ENCODE measurements around the gene CAD. TPM values are rescaled to one million over a fixed set of nuclear protein-coding genes. Genes with fewer than 3 reads are reported as not detected.

The CAD gene
- total RNA-seq, 1 experiment from 2014 or later = 114 TPM

- Histone ChIP-seq H3K79me2 (ENCODE audit: insufficient read depth, low read length) (no peaks in the 10 kb centered on the region), H3K4me2 (ENCODE audit: low read length) (no peak overlapping the region), H4K20me1 (ENCODE audit: insufficient read depth) (no peaks in the 10 kb centered on the region), H2AFZ (ENCODE audit: low read depth, low read length, poor library complexity, severe bottlenecking) (no peak overlapping the region), H3K9ac (ENCODE audit: low read length) (no peak overlapping the region), H3K4me1 (ENCODE audit: control insufficient read depth in 1 of 2, insufficient read depth in 2 of 2, low read length in 2 of 2) (no peaks in the 10 kb centered on the region), H3K27me3 (ENCODE audit: insufficient read depth, low read length) (peaks cover 2% of the 10 kb centered on the region; the same call in 1 of the 2 replicates), H3K27ac (ENCODE audit: low read depth, low read length) (no peak overlapping the region), H3K9me2 (ENCODE audit: insufficient read depth) (no peaks in the 10 kb centered on the region), H3K4me3 (replicated peaks in 1 of 2; ENCODE audit: low read depth in 1 of 2, low read length in 2 of 2) (no peak overlapping the region), H3K9me3 (ENCODE audit: control insufficient read depth in 1 of 2, insufficient read depth in 1 of 2, low read depth in 1 of 2, low read length in 2 of 2) (no peaks in the 10 kb centered on the region), H3K36me3 (ENCODE audit: control insufficient read depth in 1 of 2, insufficient read depth in 2 of 2, low read length in 2 of 2) (no peaks in the 10 kb centered on the region)
- DNase-seq (ENCODE audit: low read depth, low spot score) (no peak), ATAC-seq (no peak)
- no TSS peak for BruUV-seq (replicated peaks)
- intact Hi-C loops (cut with micrococcal nuclease) = no loop called here
- CTCF ChIA-PET = no interaction called here
- POLR2A ChIA-PET = no interaction called here
- TF ChIP-seq ZNF274 (IDR thresholded peaks at IDR 0.05; ENCODE audit: low read depth, low read length) = no peak
- no peak for TF ChIP-seq CEBPB (IDR thresholded peaks at IDR 0.05; ENCODE audit: low read depth)
- RAD21 ChIA-PET (ENCODE audit: low non-redundant PET in 1 of 2, low total read pairs in 2 of 2, uncharacterized antibody in 2 of 2, unreplicated experiment in 2 of 2) = no interaction called here
These were observed 33.1 kb upstream of the CAD start for GRCh38 chr2:27184115-27184514.

- ChIA-PET RAD21 (ENCODE audit: low non-redundant PET in 1 of 2, low total read pairs in 2 of 2, uncharacterized antibody in 2 of 2, unreplicated experiment in 2 of 2) (no interaction called here), CTCF (interaction anchor here (0.7 kb wide), 1 partner anchor 94 kb away, joined by 3 read pairs; no protein-coding TSS in a partner anchor), POLR2A (no interaction called here)
- H4K20me1 ChIP-seq (ENCODE audit: insufficient read depth) = no peaks in the 10 kb centered on the region
- no peak overlapping the region for H3K4me2 ChIP-seq (ENCODE audit: low read length)
- DNase-seq (ENCODE audit: low read depth, low spot score) (no peak), ATAC-seq (no peak)
- H3K27ac ChIP-seq (ENCODE audit: low read depth, low read length) = no peak overlapping the region
- no peak overlapping the region for H3K4me3 ChIP-seq (replicated peaks in 1 of 2; ENCODE audit: low read depth in 1 of 2, low read length in 2 of 2)
- intact Hi-C loops (cut with micrococcal nuclease) = no loop called here
- no peak overlapping the region for H2AFZ ChIP-seq (ENCODE audit: low read depth, low read length, poor library complexity, severe bottlenecking)
- H3K9me2 ChIP-seq (ENCODE audit: insufficient read depth) = no peaks in the 10 kb centered on the region
- no peaks in the 10 kb centered on the region for H3K27me3 ChIP-seq (ENCODE audit: insufficient read depth, low read length)
- no peak overlapping the region for H3K9ac ChIP-seq (ENCODE audit: low read length)
- no peaks in the 10 kb centered on the region for H3K36me3 ChIP-seq (ENCODE audit: control insufficient read depth in 1 of 2, insufficient read depth in 2 of 2, low read length in 2 of 2)
- no peaks in the 10 kb centered on the region for H3K79me2 ChIP-seq (ENCODE audit: insufficient read depth, low read length)
- no peaks in the 10 kb centered on the region for H3K4me1 ChIP-seq (ENCODE audit: control insufficient read depth in 1 of 2, insufficient read depth in 2 of 2, low read length in 2 of 2)
- no peaks in the 10 kb centered on the region for H3K9me3 ChIP-seq (ENCODE audit: control insufficient read depth in 1 of 2, insufficient read depth in 1 of 2, low read depth in 1 of 2, low read length in 2 of 2)
- no TSS peak for BruUV-seq (replicated peaks)
- TF ChIP-seq ZBTB33 (IDR thresholded peaks at IDR 0.05; ENCODE audit: extremely low read depth, insufficient replicate concordance, low read length) (no peak), JUND (IDR thresholded peaks at IDR 0.05) (no peak), SRF (IDR thresholded peaks at IDR 0.05; ENCODE audit: low read depth) (no peak), SP1 (IDR thresholded peaks at IDR 0.05; ENCODE audit: low read depth) (no peak), CEBPB (IDR thresholded peaks at IDR 0.05; ENCODE audit: low read depth) (no peak), POLR2A (IDR thresholded peaks at IDR 0.05; ENCODE audit: borderline replicate concordance, extremely low read depth, insufficient read depth, insufficient read length) (no peak), ELF1 (IDR thresholded peaks at IDR 0.05; ENCODE audit: borderline replicate concordance, low read depth) (no peak), REST (IDR thresholded peaks at IDR 0.05; ENCODE audit: low read depth) (no peak), ZFX (IDR thresholded peaks at IDR 0.05) (no peak), POLR2AphosphoS5 (IDR thresholded peaks at IDR 0.05; ENCODE audit: low read depth, low read length) (no peak), TCF7L2 (IDR thresholded peaks at IDR 0.05; ENCODE audit: borderline replicate concordance, extremely low read depth, insufficient read depth, insufficient read length) (no peak), RAD21 (IDR thresholded peaks at IDR 0.05; ENCODE audit: low read depth) (no peak), MAX (IDR thresholded peaks at IDR 0.05) (no peak), EZH2phosphoT487 (IDR thresholded peaks at IDR 0.05; ENCODE audit: borderline replicate concordance) (no peak), ZNF274 (IDR thresholded peaks at IDR 0.05; ENCODE audit: low read depth, low read length) (no peak)
These were observed 31.7 kb upstream of the CAD start for GRCh38 chr2:27185331-27186026.

Data from HCT116 (cell line).